Brain pericyte (primary cell): ENCODE results near the gene CTIF.

Source experiments
- DNase-seq: peaks from one replicate; pipeline ENCODE4 v3.0.0-alpha.2; 2012; ENCODE audit warnings: low read depth, low spot score

CTIF gene

GRCh38 chr18:48846423-48846932 is 307.6 kb downstream of the CTIF start:
- DNase-seq = no peak

- DNase-seq = no peak
Measured at GRCh38 chr18:48847807-48848486, 309.1 kb downstream of the CTIF start.

- no peak for DNase-seq
Measured at GRCh38 chr18:48848641-48849143, 309.9 kb downstream of the CTIF start.

GRCh38 chr18:48850822-48851598 is 312.2 kb downstream of the CTIF start:
- no peak for DNase-seq

GRCh38 chr18:48851599-48851960 is 312.7 kb downstream of the CTIF start:
- no peak for DNase-seq

GRCh38 chr18:48852292-48852691 is 313.5 kb downstream of the CTIF start:
- DNase-seq = no peak

DNA sequence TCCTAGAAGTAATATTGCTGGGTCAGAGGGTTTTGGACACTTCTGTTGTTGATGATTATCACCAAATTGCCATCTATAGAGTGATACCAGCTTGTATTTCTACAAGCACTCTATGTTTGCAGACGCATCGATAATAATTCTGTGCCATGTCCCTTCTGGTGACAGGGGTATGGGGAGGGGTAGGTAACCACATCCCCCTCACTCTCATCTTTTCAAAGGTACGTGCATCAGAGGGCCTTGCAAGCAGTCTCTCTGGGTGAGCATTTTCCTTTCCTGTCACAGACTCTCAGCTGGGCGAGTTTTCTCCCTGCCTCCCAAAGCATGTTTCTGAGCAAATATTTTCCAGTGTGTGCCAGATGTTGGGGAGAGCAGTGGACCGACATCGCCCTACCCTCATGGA is 314.0 kb downstream of the CTIF start:
- no peak for DNase-seq

DNA sequence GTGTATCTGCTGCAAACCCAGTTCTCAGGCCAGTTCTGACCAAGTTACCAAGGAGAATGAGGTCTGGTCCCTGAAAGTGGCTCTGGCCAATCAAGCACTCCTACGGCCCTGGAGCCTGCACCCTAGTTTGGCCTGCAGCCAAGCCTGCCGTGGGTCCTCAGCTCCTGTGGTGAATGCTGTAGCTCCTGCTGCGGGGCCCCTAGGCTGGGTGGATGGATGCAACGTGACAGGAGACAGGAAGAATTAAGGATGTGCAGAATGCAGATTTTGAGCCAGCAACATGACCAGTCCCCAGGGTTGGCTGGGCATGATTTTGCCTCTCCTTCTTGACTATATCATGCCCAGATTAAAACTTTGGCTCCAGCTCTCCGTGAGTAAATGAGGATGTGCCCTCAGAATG is 314.8 kb downstream of the CTIF start:
- DNase-seq = no peak

DNA sequence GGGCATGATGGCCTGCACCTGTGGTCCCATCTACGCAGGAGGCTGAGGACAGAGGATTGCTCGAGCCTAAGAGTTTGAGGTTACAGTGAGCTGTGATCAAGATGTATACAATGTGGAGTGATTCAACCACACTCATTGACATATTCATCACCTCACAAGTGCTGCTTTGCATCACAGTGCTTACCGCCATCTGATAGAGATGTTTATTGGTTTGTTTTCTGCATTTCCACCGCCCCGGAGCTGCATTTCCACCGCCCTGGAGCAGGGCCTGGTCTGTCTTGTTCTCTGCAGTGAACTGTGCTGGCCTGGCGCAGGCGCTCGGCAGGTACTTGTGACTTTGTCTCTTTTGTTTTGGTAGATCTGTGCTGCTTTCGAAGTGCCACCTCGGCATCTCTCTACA is 315.9 kb downstream of the CTIF start:
- DNase-seq = no peak

GRCh38 chr18:48855422-48856377 is 316.9 kb downstream of the CTIF start:
- no peak for DNase-seq

DNA sequence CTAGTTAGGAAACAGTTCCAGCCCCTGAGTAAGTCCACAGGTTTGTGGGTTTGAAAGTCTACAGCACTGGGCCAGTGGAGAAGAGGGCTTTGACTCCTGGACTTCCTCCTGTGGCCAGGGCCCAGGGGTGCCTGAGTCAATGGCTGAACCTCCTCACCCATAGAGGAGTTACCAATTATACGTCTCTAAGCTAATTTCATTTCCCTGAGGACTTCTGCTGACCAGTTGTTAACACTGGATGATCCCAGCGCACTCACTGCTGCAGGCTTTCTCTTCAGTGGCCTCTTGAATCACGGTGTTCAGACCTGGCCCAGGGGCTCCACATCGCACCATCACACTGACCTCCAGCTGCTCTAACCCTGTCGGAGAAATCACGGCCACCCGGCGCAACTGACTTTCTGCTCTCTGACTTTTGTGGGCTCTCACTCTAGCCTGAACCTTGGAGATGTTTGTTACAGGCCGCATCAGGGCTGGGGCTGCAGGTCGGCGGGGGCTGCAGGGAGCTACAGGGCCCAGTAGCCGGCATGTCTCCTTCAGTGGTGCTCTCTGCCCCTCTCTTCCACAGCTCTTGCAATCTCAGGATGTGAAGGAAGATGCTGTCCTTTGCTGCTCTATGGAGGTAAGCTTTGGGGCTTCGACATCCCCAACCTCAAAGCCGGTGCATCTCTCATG is 318.3 kb downstream of the CTIF start:
- DNase-seq = no peak

DNA sequence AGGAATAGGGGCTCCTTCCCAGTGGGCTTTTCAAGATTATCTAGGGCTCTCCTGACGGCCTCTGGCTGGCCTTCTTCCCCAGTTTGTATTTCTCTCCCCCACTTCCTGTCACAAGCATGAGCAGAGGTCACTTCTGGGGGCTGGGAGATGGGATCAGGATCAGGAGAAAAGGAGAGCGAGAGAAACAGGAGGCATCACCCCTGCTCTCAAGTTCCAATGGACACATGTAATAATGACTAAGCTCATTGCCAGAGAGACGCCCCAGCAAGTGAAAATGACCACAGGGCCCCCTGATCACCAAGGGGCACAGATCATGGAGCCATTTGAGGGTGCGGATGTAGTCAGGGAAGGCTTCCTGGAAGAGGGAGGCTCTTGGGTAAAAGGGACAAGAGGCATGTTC is 319.8 kb downstream of the CTIF start:
- DNase-seq = no peak

DNA sequence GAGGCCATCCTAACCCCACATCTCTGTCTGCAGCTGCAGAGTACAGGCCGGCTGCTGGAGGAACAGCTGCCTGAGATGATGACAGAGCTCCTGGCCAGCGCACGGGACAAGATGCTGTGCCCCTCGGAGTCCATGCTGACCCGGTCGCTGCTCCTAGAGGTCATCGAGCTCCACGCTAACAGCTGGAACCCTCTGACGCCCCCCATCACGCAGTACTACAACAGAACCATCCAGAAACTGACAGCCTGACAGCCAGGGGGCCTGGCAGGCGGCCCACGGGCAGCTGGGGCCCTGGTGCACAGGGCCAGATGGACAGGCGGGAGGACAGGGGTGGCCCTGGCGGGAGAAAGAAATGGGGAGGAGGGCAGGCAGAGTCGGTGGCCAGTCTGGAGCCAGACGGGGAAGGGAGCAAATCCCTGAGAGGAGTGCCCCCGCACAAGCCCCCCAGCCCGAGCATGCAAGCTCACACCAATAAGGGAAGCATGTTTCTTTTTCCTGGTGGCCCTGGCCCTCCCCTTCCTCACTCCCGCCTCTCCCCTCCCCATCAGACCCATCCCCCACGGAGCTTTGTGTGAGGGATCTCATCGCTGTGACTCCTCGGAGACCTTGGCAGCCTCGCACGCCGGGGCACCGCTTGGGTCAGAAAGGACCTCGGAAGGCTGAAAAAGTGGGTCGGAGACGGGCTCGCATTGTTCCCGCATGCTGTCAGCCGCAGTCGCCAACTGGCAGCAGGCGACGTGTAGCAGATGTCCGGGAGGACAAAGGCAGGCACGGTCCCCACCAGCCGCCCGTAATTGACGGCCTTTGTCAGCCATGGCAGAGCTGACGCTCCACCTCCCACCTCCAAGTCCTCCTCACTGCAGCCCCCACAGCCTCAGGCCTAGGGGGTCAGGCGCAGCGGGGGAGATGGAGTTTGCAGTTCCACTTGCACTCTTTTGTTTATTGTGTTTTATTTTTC is 320.8 kb downstream of the CTIF start:
- no peak for DNase-seq

- DNase-seq = no peak
Measured at GRCh38 chr18:48860269-48861180, 321.7 kb downstream of the CTIF start.

GRCh38 chr18:48861181-48861708 is 322.4 kb downstream of the CTIF start:
- no peak for DNase-seq

DNA sequence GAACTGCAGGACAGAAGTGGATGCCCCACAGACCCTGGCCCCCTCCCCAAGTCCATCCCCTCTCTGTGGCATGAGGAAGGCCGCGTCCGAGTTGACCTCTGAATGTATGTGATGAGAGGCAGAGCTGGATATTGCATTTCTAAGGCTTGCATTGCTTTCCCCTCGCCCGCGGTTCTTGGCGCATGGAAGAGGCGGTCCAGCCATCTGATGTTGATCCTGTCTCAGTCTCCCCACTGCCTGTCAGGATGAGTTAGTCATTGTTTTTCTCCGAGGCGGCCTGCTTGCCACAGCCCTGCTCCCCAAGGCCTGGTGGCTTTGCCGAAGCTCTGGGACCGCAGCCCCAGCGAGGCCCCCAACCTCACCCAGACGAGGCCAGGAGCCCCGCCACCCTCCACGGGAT is 323.3 kb downstream of the CTIF start:
- DNase-seq = no peak

GRCh38 chr18:48862678-48863270 is 323.9 kb downstream of the CTIF start:
- no peak for DNase-seq

DNA sequence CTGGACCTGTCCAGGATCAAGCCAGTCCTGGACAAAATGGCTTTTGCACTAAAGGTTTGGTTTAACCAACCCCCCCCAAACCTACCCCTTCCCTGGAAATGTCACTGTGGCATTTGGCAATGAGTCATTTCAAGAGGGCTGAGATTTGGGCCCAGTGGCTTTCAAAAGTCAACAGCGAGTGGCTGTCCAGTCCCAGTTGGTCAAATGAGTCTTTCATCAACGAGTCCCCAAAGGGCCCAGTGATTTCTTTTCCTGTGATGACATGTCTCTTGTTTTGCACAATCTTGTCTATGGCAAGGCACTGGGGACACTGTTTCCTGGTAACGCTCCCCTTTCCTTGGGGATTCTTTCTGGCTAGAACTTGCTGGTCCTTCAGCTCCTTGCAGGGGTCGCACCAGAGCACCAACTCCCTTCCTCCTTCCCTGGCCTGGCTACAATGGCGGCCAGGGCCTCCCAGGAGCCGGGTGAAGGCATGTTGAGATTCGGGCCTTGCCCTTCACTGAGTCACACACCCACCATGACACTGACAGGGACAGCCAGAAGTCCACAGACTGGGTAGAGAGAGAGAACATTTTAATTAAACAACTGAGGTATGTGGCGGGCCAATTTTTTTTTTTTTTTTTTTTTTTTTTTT is 324.7 kb downstream of the CTIF start:
- DNase-seq = no peak
